Cardiac muscle cell (in vitro differentiated cells and primary cell): Measurements from ENCODE around the gene IQCB1. TPM values are rescaled to one million over a fixed set of nuclear protein-coding genes. Genes with fewer than 3 reads are reported as not detected.

Experiments
- DNase-seq, 2 donors: peaks; one replicate each; pipeline versions ENCODE4 v3.0.0 to v3.0.0-alpha.2; 2010 to 2017; ENCODE audit warnings: low read depth in 1 of 2, low spot score in 1 of 2
- H3K27ac ChIP-seq: fragments of 200-600 bp; sonication (generic); 2 replicates; pipeline ENCODE4 v1.5.1; 2016
- H3K27me3 ChIP-seq: fragments of 200-600 bp; sonication (generic); 2 replicates; pipeline ENCODE4 v1.6.0; 2016; ENCODE audit warnings: control low read depth
- H3K36me3 ChIP-seq: fragments of 200-600 bp; sonication (generic); 2 replicates; pipeline ENCODE4 v1.5.1; 2016; ENCODE audit warnings: control low read depth
- H3K4me1 ChIP-seq: fragments of 200-600 bp; sonication (generic); 2 replicates; pipeline ENCODE4 v1.8.1; 2017; ENCODE audit warnings: low read depth, mild to moderate bottlenecking, mixed run types
- H3K4me3 ChIP-seq: fragments of 200-600 bp; sonication (generic); 2 replicates; pipeline ENCODE4 v1.5.1; 2016; ENCODE audit warnings: mild to moderate bottlenecking
- H3K9me3 ChIP-seq: fragments of 200-600 bp; sonication (generic); 2 replicates; pipeline ENCODE4 v1.5.1; 2017; ENCODE audit warnings: low read depth, mild to moderate bottlenecking, control low read depth
- polyA plus RNA-seq: library from polyadenylated mRNA; unstranded; fragments of >200 nt; fragmentation: Nextera tagmentation; extraction: Ambion mirVana; gene quantifications from 2 replicates; pipeline ENCODE4 v1.2.1, GENCODE V29; 2016
- total RNA-seq: library from RNA; depleted of rRNA; stranded (reverse); fragments of >200 nt; gene quantifications from 2 replicates; pipeline ENCODE4 v1.2.3, GENCODE V29; 2016
- TF ChIP-seq, protein P1 (sequence below): IDR thresholded peaks from 2 replicates; pipeline ENCODE4 v1.5.1; 2012; ENCODE audit warnings: low read depth, mild to moderate bottlenecking, low read length

Gene IQCB1
- total and polyA plus RNA-seq, 2 experiments from 2014 or later: 19.8 to 20.3 TPM

DNA sequence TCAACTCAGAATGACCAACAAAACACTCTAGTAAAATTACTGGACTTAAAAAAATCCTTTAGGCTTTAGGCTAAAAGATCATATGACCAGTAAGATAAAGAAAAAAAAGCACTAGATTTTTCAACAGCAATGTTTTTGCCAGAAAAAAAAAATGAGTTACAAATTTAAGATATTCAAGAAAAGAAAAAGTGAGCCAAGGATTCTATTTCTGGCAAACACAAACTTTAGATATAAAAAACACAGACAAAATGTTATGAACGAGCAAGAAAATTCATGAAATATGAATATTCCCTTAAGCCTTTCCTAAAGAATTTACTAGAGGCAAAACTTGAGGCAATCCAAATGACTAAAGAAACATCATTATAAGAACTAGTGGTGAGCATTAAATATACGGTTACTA, 94.0 kb downstream of the IQCB1 start:
- Histone ChIP-seq H3K4me3 (no peak overlapping the region), H3K9me3 (no peaks in the 10 kb centered on the region), H3K36me3 (no peaks in the 10 kb centered on the region), H3K27me3 (no peaks in the 10 kb centered on the region), H3K4me1 (no peaks in the 10 kb centered on the region), H3K27ac (no peak overlapping the region)
- TF ChIP-seq, protein P1, sequence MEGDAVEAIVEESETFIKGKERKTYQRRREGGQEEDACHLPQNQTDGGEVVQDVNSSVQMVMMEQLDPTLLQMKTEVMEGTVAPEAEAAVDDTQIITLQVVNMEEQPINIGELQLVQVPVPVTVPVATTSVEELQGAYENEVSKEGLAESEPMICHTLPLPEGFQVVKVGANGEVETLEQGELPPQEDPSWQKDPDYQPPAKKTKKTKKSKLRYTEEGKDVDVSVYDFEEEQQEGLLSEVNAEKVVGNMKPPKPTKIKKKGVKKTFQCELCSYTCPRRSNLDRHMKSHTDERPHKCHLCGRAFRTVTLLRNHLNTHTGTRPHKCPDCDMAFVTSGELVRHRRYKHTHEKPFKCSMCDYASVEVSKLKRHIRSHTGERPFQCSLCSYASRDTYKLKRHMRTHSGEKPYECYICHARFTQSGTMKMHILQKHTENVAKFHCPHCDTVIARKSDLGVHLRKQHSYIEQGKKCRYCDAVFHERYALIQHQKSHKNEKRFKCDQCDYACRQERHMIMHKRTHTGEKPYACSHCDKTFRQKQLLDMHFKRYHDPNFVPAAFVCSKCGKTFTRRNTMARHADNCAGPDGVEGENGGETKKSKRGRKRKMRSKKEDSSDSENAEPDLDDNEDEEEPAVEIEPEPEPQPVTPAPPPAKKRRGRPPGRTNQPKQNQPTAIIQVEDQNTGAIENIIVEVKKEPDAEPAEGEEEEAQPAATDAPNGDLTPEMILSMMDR: no peak
- DNase-seq: no peak

DNA sequence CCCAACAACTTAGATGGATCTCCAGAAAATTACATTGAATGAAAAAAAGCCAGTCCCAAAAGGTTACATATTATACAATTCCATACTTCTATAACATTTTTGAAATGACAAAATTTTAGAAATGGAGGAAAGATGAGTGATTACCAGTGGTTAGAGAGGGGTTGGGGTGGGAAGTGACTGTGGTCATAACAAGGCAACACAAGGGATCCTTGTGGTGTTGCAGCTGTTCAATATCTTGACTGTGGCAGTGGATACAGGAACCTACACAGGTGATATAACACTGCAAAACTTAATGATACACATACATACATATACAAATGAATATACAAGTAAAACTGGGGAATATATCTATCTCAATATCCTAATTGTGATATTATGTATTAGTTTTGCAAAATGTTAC, 95.0 kb downstream of the IQCB1 start:
- Histone ChIP-seq H3K27me3 (no peaks in the 10 kb centered on the region), H3K36me3 (no peaks in the 10 kb centered on the region), H3K4me1 (no peaks in the 10 kb centered on the region), H3K9me3 (no peaks in the 10 kb centered on the region), H3K27ac (no peak overlapping the region), H3K4me3 (no peak overlapping the region)
- DNase-seq: no peak
- TF ChIP-seq, protein P1: no peak

DNA sequence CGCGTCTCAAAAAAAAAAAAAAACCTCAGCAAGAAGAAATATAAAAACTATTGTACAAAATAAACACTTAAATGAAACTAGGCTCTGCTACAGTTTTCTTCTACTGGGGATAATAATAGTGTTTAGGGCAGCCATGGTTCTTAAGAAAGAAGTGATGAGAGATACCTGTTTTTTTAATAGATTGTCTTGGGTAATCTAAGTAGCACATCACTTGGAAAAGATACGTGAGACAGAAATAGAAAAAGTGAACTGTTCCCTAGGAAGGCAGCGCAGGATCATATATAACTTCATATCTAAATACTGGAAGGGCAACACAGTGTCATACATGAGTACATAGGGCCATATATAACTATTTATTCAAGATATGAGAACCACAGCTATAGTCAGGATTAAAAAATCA, 97.2 kb downstream of the IQCB1 start:
- H3K27ac ChIP-seq: no peak overlapping the region
- DNase-seq: no peak
- H3K9me3 ChIP-seq: no peaks in the 10 kb centered on the region
- no peaks in the 10 kb centered on the region for H3K27me3 ChIP-seq
- no peaks in the 10 kb centered on the region for H3K4me1 ChIP-seq
- no peak overlapping the region for H3K4me3 ChIP-seq
- H3K36me3 ChIP-seq: no peaks in the 10 kb centered on the region
- TF ChIP-seq, protein P1: no peak

DNA sequence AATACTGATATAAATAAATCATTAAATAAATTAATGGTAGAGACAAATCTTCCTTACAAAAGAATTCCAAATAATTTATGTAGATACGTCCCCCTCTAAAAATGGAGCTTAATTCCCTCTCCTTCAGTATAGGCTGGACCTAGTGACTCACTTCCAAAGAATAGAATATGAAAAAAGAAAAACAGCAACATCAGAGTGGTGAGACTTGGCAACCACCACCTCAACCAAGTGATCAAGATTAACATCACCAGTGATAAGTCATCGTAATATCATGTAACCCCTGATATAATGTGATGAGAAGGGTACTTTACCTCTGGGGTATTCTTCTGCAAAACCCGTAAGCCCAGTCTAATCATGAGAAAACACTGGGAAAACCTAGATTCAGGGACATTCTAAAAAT, 98.7 kb downstream of the IQCB1 start:
- DNase-seq: no peak
- TF ChIP-seq, protein P1: no peak
- H3K36me3 ChIP-seq: no peaks in the 10 kb centered on the region
- H3K4me1 ChIP-seq: peaks cover 9% of the 10 kb centered on the region
- no peak overlapping the region for H3K4me3 ChIP-seq
- H3K9me3 ChIP-seq: no peaks in the 10 kb centered on the region
- H3K27me3 ChIP-seq: no peaks in the 10 kb centered on the region
- H3K27ac ChIP-seq: no peak overlapping the region

DNA sequence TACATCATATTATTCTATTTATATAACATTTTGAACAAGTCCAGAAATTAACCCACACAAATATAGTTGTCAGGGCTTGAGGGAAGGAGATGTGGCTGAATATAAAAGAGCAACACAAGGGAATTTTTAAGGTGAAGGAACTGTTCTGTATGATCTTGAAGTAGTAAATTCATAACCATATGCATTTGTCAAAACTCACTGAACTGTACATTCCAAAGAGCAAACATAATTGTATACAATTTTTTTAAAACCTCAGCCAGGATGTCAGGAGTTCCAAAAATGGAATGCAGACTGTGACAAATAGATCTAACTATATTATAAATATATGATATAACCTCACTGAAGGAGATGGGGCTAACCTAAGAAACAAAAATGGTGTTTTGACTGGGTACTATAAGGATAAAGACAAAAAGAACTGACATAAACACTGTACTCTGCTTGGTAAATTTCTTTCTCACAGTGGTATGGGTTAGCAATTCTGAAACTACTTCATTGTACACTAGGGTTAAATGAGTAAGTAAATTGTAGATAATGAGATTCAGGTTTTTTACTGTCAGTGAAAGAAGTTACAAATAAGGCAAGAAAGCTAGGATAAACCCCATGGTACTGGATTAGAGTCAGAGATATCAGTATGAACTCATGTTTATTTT, 99.7 kb downstream of the IQCB1 start:
- H3K9me3 ChIP-seq: no peaks in the 10 kb centered on the region
- peak overlapping the region; percentile 53 for H3K27ac ChIP-seq
- H3K4me1 ChIP-seq: peaks cover 12% of the 10 kb centered on the region
- H3K4me3 ChIP-seq: no peak overlapping the region
- no peak for DNase-seq
- TF ChIP-seq, protein P1: no peak
- H3K27me3 ChIP-seq: no peaks in the 10 kb centered on the region
- H3K36me3 ChIP-seq: no peaks in the 10 kb centered on the region
